Measurements from ENCODE around the gene ARHGAP22.

DNA sequence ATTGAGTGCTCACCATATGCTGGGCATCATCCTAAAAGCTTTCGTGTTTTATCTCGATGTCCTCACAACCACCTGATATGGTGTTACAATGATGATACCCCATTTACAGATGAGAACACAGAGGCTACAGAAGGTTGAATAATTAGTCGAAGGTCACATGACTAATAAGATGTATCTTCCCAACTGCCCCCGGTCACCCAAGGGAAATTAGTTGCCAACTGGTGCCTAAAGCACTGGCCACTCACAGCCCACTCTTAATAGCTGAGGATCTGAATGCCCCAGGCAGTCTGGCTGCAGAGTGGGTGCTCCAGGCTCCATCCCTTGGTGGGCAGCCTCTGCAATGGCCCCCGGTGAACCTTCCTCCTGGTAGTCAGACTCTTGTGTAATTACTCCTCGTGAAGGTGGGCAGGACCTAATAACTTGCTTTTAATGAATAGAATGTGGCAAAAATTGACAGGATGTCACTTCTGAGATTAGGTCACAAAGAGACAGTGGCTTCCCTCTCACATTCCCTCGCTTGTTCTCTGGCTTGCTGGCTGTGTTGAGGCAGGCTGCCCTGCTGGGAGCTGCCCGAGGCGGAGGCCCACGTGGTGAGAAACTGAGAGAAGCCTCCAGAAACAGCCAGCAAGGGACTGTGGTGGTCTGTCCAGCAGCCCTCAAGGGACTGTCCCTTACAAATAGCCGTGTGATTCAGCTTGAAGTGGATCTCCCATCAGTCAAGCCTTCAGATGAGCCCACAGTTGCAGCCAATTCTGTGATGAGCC, 109.4 kb downstream of the ARHGAP22 start:
- TF ChIP-seq POLR2AphosphoS5 (IDR thresholded peaks at IDR 0.05; ENCODE audit: low read depth, low read length) (no peak), POLR2A (IDR thresholded peaks at IDR 0.05; ENCODE audit: low read depth, low read length) (no peak), TAF1 (IDR thresholded peaks at IDR 0.05; ENCODE audit: low read depth, low read length) (no peak), POU2F2 (IDR thresholded peaks at IDR 0.05; ENCODE audit: low read depth, low read length) (no peak)
